SK-N-SH (cell line): ENCODE measurements around the gene OTUD4. TPM values are rescaled to one million over a fixed set of nuclear protein-coding genes. Genes with fewer than 3 reads are reported as not detected.

ENCODE experiments used
- CTCF ChIA-PET: fragments of 300-600, 350-600 bp; formaldehyde crosslinking; extraction: SDS; loops from one replicate; lab custom pipeline; 2021; lab: Yijun Ruan, JAX
- POLR2A ChIA-PET: fragments of 350-600 bp; sonication (Branson Sonifier 250); formaldehyde crosslinking; extraction: SDS; loops from one replicate; lab custom pipeline; 2020; ENCODE audit warnings: antibody characterized with exemption, inconsistent platforms; lab: Yijun Ruan, JAX
- DNase-seq: peaks from one replicate; pipeline ENCODE4 v3.0.0; 2012
- H2AFZ ChIP-seq: fragments of 200-600 bp; sonication (generic); 2 replicates; pipeline ENCODE4 v1.8.1; 2016; ENCODE audit warnings: antibody characterized with exemption, mild to moderate bottlenecking, low read depth
- H3F3A ChIP-seq: fragments of 200-600 bp; sonication (generic); replicated peaks from 2 replicates; pipeline ENCODE3; 2016; ENCODE audit warnings: antibody characterized with exemption, mild to moderate bottlenecking; ENCODE audit not compliant: insufficient read depth
- H3K27ac ChIP-seq, 2 experiments: fragments of 200-500 bp in 1 of 2; fragments of 200-600 bp in 1 of 2; sonication (Bioruptor generic) in 1 of 2; sonication (generic), shearing (Covaris generic) in 1 of 2; 2 replicates each; pipeline versions ENCODE4 v1.5.1 to v1.6.1; 2014 to 2016; ENCODE audit warnings: low read depth in 2 of 2, inconsistent platforms in 1 of 2, low read length in 1 of 2, mild to moderate bottlenecking in 1 of 2, mixed read lengths in 1 of 2
- H3K27me3 ChIP-seq: fragments of 200-600 bp; sonication (generic), shearing (Covaris generic); 2 replicates; pipeline ENCODE4 v1.6.1; 2016; ENCODE audit warnings: mixed run types; ENCODE audit not compliant: insufficient read depth
- H3K36me3 ChIP-seq, 2 experiments: fragments of 200-500 bp in 1 of 2; fragments of 200-600 bp in 1 of 2; sonication (Bioruptor generic) in 1 of 2; sonication (generic) in 1 of 2; replicated peaks in 1 of 2; 2 replicates each; pipeline versions ENCODE3 to v1.5.1; 2014 to 2016; ENCODE audit warnings: low read length in 1 of 2, mild to moderate bottlenecking in 1 of 2; ENCODE audit not compliant: insufficient read depth in 2 of 2, control insufficient read depth in 1 of 2
- H3K4me1 ChIP-seq, 2 experiments: fragments of 200-500 bp in 1 of 2; fragments of 200-600 bp in 1 of 2; sonication (Bioruptor generic) in 1 of 2; sonication (generic), shearing (Covaris generic) in 1 of 2; 2 replicates each; pipeline versions ENCODE4 v1.5.1 to v1.6.1; 2014 to 2016; ENCODE audit warnings: low read depth in 1 of 2, low read length in 1 of 2, mixed run types in 1 of 2; ENCODE audit not compliant: insufficient read depth in 2 of 2, control insufficient read depth in 1 of 2
- H3K4me2 ChIP-seq: fragments of 200-600 bp; sonication (generic), shearing (Covaris generic); 2 replicates; pipeline ENCODE4 v1.6.1; 2017; ENCODE audit warnings: mixed run types
- H3K4me3 ChIP-seq, 2 experiments: fragments of 200-500 bp in 1 of 2; fragments of 200-600 bp in 1 of 2; sonication (Bioruptor generic) in 1 of 2; sonication (generic), shearing (Covaris generic) in 1 of 2; 2 replicates each; pipeline versions ENCODE4 v1.5.1 to v1.8.1; 2014 to 2016; ENCODE audit warnings: low read depth in 2 of 2, inconsistent platforms in 1 of 2, low read length in 1 of 2, mild to moderate bottlenecking in 1 of 2, mixed read lengths in 1 of 2, moderate library complexity in 1 of 2
- H3K79me2 ChIP-seq: fragments of 200-600 bp; sonication (generic); 2 replicates; pipeline ENCODE4 v1.8.1; 2017; ENCODE audit warnings: mild to moderate bottlenecking; ENCODE audit not compliant: insufficient read depth
- H3K9ac ChIP-seq: fragments of 200-600 bp; sonication (generic); 2 replicates; pipeline ENCODE4 v1.6.1; 2017; ENCODE audit warnings: mixed run types
- H3K9me2 ChIP-seq: fragments of 200-600 bp; sonication (generic); 2 replicates; pipeline ENCODE4 v1.6.1; 2017; ENCODE audit warnings: mixed run types
- H3K9me3 ChIP-seq: fragments of 200-600 bp; sonication (generic); 2 replicates; pipeline ENCODE4 v1.6.1; 2017; ENCODE audit warnings: mixed run types, mild to moderate bottlenecking, moderate library complexity
- H4K20me1 ChIP-seq: fragments of 200-600 bp; sonication (generic); 2 replicates; pipeline ENCODE4 v1.6.1; 2017; ENCODE audit warnings: mild to moderate bottlenecking, mixed run types; ENCODE audit not compliant: insufficient read depth
- CHD2 ChIP-seq: fragments of 150-350 bp; IDR thresholded peaks from 2 replicates; pipeline ENCODE4 v1.6.1; 2018; ENCODE audit warnings: low read length; ENCODE audit not compliant: partially characterized antibody
- EP300 ChIP-seq, 2 experiments: IDR thresholded peaks; 2 replicates each; pipeline versions ENCODE4 v1.4.0 to v1.6.1; 2012; ENCODE audit warnings: borderline replicate concordance in 1 of 2, low read depth in 1 of 2, low read length in 1 of 2
- FOXM1 ChIP-seq: IDR thresholded peaks from 2 replicates; pipeline ENCODE4 v1.4.0; 2012; ENCODE audit warnings: low read depth, mild to moderate bottlenecking
- GABPA ChIP-seq: IDR thresholded peaks from 2 replicates; pipeline ENCODE4 v1.4.0; 2012; ENCODE audit warnings: low read depth, mild to moderate bottlenecking
- JUND ChIP-seq: IDR thresholded peaks from 2 replicates; pipeline ENCODE4 v1.4.0; 2012
- MEF2A ChIP-seq: IDR thresholded peaks from 2 replicates; pipeline ENCODE4 v1.4.0; 2012; ENCODE audit warnings: low read depth, borderline replicate concordance
- POLR2AphosphoS5 ChIP-seq: IDR thresholded peaks from 2 replicates; pipeline ENCODE4 v1.6.1; 2012; ENCODE audit warnings: low read depth, low read length
- RCOR1 ChIP-seq: fragments of 150-350 bp; IDR thresholded peaks from 2 replicates; pipeline ENCODE4 v1.6.1; 2017; ENCODE audit warnings: antibody characterized with exemption, low read length
- RFX5 ChIP-seq: IDR thresholded peaks from 2 replicates; pipeline ENCODE4 v1.6.1; 2012; ENCODE audit warnings: mild to moderate bottlenecking, improper control_type of control experiment, low read length
- RXRA ChIP-seq: IDR thresholded peaks from 2 replicates; pipeline ENCODE4 v1.4.0; 2012; ENCODE audit warnings: low read depth, mild to moderate bottlenecking, borderline replicate concordance
- SIN3A ChIP-seq: IDR thresholded peaks from 2 replicates; pipeline ENCODE4 v1.6.1; 2012; ENCODE audit warnings: low read depth, mild to moderate bottlenecking, low read length, moderate library complexity, borderline replicate concordance
- SMC3 ChIP-seq: IDR thresholded peaks from 2 replicates; pipeline ENCODE4 v1.6.1; 2012; ENCODE audit warnings: low read depth, low read length, improper control_type of control experiment
- TAF1 ChIP-seq: IDR thresholded peaks from 2 replicates; pipeline ENCODE4 v1.6.1; 2012; ENCODE audit warnings: low read depth, mild to moderate bottlenecking, low read length, moderate library complexity, borderline replicate concordance
- TCF12 ChIP-seq: IDR thresholded peaks from 2 replicates; pipeline ENCODE4 v1.4.0; 2012
- WGBS: methylation state at CpG from one replicate; pipeline ENCODE4 v1.1.6; 2017; ENCODE audit warnings: low lambda C conversion rate; 5-methylcytosine and 5-hydroxymethylcytosine counted together
- polyA plus RNA-seq, 3 experiments: library from polyadenylated mRNA; depleted of rRNA; stranded (reverse); fragments of >200 nt; gene quantifications; 2 replicates each; pipeline ENCODE4 v1.2.3, GENCODE V29; 2012
- TF ChIP-seq, protein P1 (sequence below): IDR thresholded peaks from 2 replicates; pipeline ENCODE4 v1.4.0; 2012; ENCODE audit warnings: low read depth, borderline replicate concordance
- TF ChIP-seq, protein P2 (sequence below): fragments of 150-350 bp; IDR thresholded peaks from 2 replicates; pipeline ENCODE4 v1.6.1; 2016; ENCODE audit warnings: mild to moderate bottlenecking, low read depth, low read length
- TF ChIP-seq, protein P3 (sequence below): fragments of 200-600 bp; sonication (generic); IDR thresholded peaks from 2 replicates; pipeline ENCODE4 v1.6.1; 2017; ENCODE audit warnings: antibody characterized with exemption, mild to moderate bottlenecking, moderate library complexity

Gene OTUD4
- polyA plus RNA-seq, 1 of the 3 experiments (the other 2 are of a cell fraction), result 8.5 TPM

DNA sequence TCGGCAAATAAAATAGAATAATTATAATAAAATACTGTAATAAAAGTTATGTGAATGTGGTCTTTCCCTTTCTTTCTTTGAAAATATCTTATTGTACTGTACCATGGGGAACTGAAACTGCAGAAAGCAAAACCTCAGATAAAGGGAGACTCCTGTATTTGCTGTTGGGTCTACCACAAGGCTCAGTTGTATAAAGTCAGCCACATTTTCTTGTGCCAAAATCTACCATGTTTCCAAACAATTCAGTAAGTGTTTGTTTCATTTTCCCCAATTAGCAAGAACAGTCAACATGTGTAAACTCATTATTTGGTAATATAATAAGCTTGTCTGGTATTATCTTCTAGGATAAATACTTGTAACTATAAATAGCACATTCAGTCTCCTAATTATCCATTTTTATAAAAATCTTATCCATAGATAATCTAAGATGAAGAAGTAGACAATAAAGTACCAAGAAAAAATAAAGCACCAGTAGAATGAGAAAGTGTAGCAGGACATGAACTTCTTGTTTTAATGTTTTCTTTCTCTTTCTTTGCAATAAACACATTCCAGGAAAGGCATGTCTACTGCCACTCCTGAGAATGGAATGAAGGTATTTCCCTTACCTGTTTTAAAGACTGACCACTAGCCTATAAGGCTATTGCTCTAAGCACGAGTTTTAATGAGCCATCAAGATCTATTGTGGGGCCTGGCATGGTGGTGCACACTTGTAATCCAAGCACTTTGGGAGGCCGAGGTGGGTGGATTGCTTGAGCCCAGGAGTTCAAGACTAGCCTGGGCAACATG is 15.0 kb upstream of the OTUD4 start:
- no peaks in the 10 kb centered on the region for H3K36me3 ChIP-seq
- no peak overlapping the region for H3K4me3 ChIP-seq
- whole genome bisulfite sequencing, result 57% methylated on average over 3 of the region's 3 CpGs
- peaks cover 0 to 3% of the 10 kb centered on the region in 2 experiments; a peak in 1 of 4 replicates for H3K4me1 ChIP-seq
- no peaks in the 10 kb centered on the region for H3K27me3 ChIP-seq
- H3K9ac ChIP-seq, result no peak overlapping the region
- H2AFZ ChIP-seq, result no peak overlapping the region
- ChIA-PET POLR2A (no interaction called here), CTCF (no interaction called here)
- DNase-seq, result no peak
- H3K9me3 ChIP-seq, result no peaks in the 10 kb centered on the region
- no peak overlapping the region for H3K4me2 ChIP-seq
- H3F3A ChIP-seq, result no peaks in the 10 kb centered on the region
- TF ChIP-seq CHD2 (no peak), SIN3A (no peak), TAF1 (no peak), EP300 (IDR thresholded peaks at IDR 0.05; ENCODE audit: borderline replicate concordance in 1 of 2, low read depth in 1 of 2, low read length in 1 of 2) (no peak), JUND (no peak), RFX5 (no peak), TCF12 (no peak)
- TF ChIP-seq, protein P1, sequence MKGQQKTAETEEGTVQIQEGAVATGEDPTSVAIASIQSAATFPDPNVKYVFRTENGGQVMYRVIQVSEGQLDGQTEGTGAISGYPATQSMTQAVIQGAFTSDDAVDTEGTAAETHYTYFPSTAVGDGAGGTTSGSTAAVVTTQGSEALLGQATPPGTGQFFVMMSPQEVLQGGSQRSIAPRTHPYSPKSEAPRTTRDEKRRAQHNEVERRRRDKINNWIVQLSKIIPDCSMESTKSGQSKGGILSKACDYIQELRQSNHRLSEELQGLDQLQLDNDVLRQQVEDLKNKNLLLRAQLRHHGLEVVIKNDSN, result no peak
- TF ChIP-seq, protein P2, sequence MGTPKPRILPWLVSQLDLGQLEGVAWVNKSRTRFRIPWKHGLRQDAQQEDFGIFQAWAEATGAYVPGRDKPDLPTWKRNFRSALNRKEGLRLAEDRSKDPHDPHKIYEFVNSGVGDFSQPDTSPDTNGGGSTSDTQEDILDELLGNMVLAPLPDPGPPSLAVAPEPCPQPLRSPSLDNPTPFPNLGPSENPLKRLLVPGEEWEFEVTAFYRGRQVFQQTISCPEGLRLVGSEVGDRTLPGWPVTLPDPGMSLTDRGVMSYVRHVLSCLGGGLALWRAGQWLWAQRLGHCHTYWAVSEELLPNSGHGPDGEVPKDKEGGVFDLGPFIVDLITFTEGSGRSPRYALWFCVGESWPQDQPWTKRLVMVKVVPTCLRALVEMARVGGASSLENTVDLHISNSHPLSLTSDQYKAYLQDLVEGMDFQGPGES, result no peak
- H3K9me2 ChIP-seq, result no peaks in the 10 kb centered on the region
- no peaks in the 10 kb centered on the region for H3K79me2 ChIP-seq
- no peaks in the 10 kb centered on the region for H4K20me1 ChIP-seq
- H3K27ac ChIP-seq, result no peak overlapping the region

DNA sequence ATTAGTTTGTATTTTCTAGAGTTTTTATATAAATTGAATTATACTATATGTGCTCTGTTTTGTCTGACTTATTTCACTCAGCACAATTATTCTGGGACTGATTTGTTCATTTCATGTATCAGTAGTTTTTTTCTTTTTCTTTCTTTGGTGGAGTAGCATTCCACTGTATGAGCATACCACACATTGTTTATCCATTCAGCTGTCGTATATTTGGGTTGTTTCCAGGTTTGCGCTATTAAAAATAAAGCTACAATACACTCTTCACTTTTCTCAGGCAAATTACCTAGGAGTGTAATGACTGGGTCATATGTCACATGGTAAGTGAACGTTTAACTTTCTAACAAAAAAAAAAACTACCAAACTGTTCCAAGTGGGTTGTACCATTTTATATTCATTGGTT is 9.6 kb upstream of the OTUD4 start:
- H3K9me2 ChIP-seq, result no peaks in the 10 kb centered on the region
- H3F3A ChIP-seq, result no peaks in the 10 kb centered on the region
- ChIA-PET CTCF (no interaction called here), POLR2A (no interaction called here)
- TF ChIP-seq FOXM1, result no peak
- no peak for TF ChIP-seq GABPA
- TF ChIP-seq, protein P3, sequence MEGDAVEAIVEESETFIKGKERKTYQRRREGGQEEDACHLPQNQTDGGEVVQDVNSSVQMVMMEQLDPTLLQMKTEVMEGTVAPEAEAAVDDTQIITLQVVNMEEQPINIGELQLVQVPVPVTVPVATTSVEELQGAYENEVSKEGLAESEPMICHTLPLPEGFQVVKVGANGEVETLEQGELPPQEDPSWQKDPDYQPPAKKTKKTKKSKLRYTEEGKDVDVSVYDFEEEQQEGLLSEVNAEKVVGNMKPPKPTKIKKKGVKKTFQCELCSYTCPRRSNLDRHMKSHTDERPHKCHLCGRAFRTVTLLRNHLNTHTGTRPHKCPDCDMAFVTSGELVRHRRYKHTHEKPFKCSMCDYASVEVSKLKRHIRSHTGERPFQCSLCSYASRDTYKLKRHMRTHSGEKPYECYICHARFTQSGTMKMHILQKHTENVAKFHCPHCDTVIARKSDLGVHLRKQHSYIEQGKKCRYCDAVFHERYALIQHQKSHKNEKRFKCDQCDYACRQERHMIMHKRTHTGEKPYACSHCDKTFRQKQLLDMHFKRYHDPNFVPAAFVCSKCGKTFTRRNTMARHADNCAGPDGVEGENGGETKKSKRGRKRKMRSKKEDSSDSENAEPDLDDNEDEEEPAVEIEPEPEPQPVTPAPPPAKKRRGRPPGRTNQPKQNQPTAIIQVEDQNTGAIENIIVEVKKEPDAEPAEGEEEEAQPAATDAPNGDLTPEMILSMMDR, result no peak
- TF ChIP-seq RFX5, result no peak
- no peak for TF ChIP-seq JUND
- TF ChIP-seq MEF2A, result no peak
- no peak for TF ChIP-seq POLR2AphosphoS5
- no peak for TF ChIP-seq RCOR1
- TF ChIP-seq SMC3, result no peak
- TF ChIP-seq RXRA, result no peak
- TF ChIP-seq TCF12, result no peak
- H3K4me2 ChIP-seq, result no peak overlapping the region
- DNase-seq, result no peak
- WGBS, result 61% methylated on average over 3 of the region's 3 CpGs
- no peak overlapping the region for H3K9ac ChIP-seq
- no peaks in the 10 kb centered on the region for H4K20me1 ChIP-seq
- H3K79me2 ChIP-seq, result no peaks in the 10 kb centered on the region
- no peaks in the 10 kb centered on the region for H3K36me3 ChIP-seq
- no peaks in the 10 kb centered on the region for H3K9me3 ChIP-seq
- no peak overlapping the region for H2AFZ ChIP-seq
- no peaks in the 10 kb centered on the region for H3K4me1 ChIP-seq
- no peaks in the 10 kb centered on the region for H3K27me3 ChIP-seq
- no peak overlapping the region for H3K4me3 ChIP-seq
- no peak overlapping the region for H3K27ac ChIP-seq
